ENCODE measurements around the gene PLEKHM2.

PLEKHM2 gene

DNA sequence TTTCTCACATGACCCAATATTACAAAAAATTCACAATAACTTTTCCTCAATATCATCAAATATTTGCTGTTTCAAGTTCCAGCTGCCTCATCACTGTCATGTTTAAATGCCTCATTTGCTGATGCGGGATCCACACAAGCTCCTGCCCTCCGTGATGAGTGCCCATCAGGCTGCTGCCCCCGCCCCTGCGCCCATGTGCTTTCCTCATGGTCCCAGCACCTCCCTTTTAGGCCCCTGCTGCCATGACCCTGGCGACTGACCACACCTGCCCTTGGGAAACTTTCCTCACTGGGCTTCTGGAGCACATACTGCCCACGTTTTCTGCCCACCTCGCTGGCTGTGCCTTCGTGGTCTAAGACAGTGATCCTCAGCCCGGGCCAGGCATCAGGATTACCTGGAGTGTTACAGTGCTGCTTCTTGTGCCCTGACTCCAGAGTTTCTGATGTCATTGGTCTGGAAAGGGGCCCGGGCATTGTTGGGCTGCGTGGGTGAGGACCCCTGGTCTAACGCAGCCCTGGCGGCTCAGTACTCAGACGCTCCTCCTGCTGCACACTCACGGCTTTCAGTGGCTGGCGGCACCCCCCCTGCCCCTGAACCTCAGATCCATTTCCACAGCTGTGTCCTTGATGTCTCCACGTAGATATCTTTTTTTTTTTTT, 20.5 kb downstream of the PLEKHM2 start:
- no peak for DNase-seq

DNA sequence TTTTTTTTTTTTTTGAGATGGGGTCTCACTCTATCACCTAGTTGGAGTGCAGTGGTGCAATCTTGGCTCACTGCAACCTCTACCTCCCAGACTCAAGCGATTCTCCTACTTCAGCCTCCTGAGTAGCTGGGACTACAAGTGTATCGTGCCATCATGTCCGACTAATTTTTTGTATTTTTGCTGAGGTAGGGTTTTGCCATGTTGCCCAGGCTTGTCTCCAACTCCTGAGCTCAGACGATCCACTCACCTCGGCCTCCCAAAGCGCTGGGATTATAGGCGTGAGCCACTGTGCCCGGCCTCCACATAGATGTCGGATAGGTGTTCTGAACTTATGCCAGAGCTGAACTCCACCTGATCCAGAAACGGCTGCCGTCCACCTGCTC, 21.1 kb downstream of the PLEKHM2 start:
- DNase-seq = no peak

DNA sequence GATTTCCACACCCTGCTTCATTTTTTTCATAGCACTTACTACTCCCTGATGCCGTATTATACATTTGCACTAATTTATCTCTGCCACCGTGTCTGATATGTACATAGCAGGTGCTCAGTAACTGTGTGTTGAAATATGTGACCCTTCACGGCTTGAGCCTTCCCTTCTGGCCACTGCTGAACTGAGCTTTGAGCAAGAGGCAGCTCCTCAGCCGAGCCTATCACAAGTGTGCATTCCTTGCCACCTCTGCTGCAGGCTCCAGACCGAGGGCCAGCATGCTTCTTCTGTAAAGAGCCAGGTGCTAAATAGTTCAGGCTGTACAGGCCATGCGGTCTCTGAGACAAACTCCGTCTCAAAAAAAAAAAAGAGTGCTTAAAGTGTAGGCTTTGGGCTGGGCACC, 22.6 kb downstream of the PLEKHM2 start:
- DNase-seq = no peak

DNA sequence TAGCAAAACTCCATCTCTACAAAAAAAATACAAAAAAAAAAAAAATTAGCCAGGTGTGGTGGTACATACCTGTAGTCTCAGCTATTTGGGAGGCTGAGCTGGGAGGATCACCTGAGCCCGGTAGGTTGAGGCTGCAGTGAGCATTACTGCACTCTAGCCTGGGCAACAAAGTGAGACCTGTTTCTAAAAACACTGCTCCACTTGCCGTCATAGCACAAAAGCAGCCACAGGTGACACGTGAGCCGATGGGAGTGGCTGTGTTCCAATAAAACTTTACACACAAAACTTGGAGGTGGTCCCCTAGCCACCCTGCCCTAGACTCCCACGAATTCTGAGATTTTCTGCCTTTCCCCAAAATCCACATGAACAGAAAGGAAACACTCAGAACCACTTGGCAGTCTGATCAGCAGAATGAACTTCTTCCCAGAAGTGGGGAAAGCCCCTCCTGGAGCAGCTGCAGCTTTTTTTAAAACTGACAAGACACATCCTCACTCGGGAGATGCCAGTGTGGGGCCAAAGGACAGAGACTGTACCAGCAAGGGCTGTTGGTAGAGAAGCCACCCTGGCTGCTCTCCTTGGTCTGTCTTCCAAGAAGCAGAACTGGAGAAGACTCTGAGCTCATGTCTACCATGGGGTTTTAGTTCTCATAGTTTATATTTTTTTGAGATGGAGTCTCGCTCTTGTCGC, 23.3 kb downstream of the PLEKHM2 start:
- no peak for DNase-seq

DNA sequence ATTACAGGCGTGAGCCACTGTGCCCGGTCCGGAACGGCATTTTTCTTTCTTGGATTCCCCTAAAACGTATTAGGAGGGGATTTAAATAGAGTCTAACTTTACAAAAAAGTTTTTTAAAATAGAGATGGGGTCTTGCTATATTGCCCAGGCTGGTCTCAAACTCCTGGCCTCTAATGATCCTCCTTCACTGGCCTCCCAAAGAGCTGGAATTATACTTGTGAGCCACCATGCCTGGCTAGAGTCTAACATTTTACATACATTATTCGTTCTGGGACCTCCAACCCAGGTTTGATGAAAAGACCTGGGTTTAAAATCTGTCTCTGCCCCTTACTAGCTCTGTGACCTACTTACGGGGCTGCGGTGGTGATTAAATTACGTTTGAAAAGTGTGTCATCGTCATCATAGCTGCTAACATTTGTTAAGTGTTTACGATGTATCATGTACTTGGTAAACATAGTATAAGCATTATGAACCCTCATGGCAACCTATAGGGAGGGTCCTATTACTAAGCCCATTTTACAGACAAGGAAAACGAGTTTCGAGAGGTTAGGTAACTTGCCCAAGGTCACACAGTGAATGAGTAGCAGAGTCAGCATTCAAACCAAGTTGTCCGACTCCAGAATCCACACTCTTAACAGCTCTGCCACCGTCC, 24.5 kb downstream of the PLEKHM2 start:
- no peak for DNase-seq

DNA sequence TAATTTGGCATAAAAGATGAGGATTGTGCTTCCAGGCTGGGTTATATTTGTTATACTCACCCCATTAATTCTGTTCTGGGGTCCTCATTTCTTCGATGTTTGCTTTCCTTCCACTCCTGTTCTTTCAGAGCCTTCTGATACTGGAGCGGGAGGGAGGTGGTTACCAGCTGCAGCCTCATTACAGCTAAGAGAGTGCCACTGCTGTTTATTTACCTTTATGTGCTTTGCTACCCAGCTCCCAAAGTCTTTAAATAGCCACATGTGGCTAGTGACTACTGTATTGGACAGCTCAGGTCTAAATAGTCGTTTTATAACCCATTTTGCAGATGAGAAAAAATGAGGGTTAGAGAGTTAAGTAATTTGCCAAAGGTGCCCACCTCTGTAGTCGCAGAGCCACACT, 25.1 kb downstream of the PLEKHM2 start:
- DNase-seq = no peak

DNA sequence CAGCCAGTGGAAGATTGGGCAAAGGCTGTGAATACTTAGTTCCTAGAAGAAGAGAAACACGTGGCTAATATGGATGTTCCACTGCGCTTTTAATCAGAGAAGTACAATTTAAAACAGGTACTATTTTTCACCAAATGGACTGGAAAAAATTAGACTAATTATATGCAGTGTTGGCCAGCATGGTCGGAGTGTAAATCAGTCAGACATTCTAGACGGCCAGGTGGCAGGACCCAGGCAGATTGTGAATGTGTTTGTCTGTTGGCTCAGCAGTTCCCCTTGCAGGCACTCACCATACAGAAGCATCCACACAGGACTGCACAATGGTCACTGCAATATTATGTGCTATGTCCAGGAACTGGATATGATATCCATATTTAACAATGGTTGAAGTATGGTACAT, 28.0 kb downstream of the PLEKHM2 start:
- DNase-seq = no peak

DNA sequence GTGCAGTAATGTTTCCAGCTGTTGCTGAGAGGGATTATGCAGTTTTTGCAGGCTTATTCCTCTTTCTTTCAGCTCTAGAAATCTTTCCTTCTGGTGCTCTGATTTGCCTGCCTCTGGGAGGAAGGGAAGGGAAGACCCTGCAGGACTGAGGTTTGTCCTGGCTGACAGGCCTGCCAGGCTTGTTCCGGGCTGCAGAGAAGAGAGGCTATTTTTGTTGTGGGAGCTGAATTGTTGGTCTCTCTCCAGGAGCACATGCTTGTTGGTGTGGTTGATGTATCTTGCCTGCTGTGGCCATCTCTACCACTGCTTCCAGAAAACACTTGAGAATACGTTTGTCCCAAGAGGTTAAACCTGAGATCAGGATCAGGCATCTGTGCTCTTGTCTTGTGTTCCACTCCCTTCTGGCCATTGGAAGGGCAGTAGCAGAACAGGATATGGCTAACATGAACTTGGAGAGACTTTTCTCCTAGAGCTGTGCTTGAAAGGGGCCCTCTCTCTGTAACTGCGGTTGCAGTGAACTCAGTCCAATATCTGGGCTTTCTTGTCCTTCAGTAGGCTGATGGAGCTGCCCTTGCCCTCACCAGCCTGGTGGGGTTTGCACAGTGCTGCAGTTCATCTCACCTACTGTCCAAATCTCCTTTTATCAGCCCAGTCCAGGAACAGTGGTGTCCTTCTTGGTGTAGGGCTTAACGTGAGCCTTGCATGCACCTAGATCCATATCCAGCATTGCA, 30.5 kb downstream of the PLEKHM2 start:
- no peak for DNase-seq

DNA sequence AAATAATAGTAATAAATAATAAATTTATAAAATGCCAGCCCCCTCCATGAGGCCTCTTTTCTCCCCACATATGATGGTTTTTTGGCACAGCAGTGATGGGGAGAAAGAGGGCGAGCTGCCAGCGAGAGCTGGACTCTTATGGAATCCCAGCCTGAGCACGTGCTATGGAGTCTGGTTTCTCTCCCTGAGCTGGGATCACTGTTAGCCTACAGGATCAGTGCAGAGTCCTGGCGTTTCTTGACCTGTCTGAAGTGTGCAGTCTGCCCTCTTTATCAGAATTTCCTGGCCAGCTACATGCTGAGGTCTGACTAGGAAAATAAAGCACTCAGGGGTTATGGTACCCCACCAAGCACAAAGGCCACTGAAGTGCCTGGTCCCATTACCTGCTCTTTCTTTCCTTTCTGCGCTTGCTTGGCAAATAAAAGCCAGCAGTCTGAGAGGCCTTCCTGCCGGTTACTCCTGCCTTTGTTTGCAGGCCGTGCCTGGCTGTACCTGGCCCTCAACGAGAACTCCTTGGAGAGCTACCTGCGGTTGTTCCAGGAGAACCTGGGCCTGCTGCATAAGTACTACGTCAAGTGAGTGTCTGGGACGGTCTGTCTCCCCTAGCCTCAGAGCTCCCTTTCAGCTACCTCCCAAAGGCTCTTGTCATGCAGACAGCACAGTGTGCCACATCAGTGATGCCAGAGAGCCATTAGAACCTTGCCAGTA, 33.5 kb downstream of the PLEKHM2 start:
- no peak for DNase-seq

DNA sequence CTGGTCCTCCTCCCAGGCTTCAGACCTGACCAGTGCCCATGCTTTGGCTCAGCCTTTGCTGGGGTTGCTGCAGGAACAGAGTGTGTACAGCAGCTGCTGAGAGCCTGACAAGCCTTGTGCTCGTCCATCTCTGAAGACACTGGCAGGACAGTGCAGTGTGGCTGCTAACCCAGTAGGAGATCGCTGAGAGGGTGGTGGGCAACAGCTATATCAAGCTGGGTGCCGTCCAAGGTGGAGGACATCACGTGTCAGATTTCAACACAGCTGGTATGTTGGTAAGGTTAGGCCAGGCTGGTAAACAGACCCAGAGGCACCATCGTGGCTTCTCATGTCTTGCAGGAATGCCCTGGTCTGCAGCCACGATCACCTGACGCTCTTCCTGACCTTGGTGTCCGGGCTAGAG, 34.1 kb downstream of the PLEKHM2 start:
- no peak for DNase-seq

DNA sequence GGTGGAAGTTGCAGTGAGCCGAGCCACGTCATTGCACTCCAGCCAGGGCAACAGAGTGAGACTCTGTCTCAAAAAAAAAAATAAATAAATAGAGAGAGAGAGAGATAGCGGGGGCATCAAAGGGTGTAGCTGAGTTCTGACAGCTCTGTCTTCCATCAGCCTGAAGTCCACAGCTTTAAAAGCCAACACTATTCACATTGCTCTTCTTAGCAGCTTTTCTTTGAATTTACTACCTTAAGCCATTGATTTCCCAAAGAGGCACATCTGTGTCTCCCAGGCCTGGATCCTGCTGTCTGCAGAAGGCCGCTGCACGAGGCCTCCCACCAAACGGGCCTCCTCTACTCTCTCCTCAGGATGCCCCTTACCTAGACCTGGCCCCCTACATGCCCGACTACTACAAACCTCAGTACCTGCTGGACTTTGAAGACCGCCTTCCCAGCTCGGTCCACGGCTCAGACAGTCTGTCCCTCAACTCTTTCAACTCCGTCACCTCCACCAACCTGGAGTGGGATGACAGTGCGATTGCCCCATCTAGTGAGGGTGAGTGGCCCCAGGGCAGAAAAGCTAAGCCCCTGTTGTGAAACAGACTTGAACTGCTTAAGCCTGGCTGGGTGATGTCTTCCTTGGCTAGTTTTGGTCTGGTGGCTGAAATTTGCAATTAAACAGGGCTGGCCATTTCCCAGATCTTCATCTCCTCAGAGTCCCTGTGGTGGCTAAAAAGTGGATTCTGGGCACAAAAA, 35.4 kb downstream of the PLEKHM2 start:
- DNase-seq = no peak

DNA sequence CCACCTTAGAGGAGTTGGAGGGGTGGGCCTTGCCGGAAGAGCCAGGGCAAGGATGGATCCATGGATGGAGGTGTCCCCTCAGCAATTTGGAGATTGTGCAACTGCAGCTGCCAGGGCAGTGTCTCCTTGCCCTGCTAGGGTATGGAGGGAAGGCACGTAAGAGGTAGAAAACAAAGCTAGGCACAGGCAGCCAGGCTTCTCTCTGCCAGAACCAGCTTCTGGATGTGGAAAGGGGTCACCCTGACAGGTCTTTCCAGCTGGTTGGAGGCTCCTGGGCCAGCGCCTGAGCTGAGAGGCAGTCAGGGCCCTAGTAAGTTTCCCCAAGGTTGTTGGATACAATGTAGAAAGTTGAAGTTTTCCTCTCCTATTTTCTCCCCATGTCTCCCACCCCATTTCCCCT, 36.7 kb downstream of the PLEKHM2 start:
- DNase-seq = no peak

DNA sequence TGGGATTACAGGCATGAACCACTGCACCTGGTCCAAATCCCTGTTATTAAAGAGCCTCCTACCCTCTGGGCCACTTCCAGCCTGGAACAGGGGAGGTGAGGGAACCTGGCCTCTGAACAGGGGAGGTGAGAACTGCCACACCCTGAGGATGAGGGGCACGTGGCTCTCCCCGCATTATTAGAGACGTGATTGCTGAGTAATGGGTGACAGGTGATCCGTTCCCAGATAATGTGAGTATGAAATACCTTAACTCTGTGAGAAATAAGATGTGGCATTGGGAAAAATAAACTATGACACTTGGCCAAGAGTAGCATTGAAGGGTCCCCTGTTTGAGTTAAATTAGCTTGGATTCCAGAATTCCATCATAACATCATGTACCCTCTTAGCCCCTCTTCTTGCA, 38.3 kb downstream of the PLEKHM2 start:
- no peak for DNase-seq

DNA sequence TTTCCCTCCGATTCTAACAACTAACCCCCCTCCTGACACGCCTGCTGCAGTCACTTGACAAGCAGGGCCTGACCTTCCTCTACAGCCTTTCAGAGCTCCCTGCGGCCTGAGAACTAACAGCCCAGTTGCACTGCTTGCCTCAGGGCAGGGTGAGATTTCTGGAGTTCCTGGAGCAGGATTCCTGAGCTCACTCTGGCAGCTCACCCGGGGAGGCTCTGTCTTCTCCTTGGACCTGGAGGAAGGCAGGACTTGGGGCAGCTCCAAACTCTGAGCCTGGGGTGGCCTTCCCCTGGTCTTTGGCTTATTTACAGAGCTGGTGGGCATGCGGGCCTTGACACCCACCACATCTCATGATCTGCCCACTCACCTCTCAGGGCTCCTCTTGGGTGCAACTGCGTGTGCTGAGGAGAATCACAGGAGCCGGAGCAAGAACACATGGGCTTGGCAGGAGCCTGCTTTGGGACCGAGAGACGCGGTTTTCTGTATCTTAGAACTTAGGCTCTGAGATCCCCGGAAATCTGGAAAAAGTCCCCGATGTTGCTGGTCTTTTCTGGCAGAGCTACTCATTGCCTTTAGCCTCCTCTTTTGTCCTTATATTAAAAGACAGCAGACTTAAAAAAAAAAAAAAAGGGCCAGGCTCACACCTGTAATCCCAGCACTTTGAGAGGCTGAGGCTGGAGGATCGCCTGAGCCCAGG, 38.9 kb downstream of the PLEKHM2 start:
- DNase-seq = no peak

DNA sequence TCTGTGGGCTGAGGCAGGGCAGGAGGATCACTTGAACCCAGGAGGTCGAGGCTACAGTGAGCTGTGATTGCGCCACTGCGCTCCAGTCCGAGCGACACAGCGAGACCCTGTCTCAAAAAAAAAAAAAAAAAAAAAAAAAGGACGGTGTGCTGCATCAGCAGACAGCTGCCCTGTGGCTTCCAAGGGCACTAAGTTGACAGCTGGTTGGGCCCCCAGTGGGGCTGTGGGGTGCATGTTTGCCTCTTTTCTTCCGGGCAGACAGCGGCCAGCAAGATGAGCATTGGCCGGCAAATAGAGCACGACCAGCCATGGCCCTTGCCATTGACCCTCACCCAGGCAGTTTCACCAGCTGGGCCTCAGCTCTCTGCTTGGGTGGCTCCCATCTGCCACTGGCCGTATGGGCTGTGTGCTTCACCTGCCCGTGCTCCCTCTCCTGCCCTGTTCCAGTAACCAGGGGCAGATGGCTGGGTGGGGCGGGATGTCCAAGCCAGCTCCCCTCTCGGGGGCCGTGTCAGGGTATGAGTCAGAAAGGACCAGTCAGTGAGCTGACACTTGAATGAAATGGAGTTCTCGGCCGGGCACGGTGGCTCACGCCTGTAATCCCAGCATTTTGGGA, 39.6 kb downstream of the PLEKHM2 start:
- DNase-seq = no peak

DNA sequence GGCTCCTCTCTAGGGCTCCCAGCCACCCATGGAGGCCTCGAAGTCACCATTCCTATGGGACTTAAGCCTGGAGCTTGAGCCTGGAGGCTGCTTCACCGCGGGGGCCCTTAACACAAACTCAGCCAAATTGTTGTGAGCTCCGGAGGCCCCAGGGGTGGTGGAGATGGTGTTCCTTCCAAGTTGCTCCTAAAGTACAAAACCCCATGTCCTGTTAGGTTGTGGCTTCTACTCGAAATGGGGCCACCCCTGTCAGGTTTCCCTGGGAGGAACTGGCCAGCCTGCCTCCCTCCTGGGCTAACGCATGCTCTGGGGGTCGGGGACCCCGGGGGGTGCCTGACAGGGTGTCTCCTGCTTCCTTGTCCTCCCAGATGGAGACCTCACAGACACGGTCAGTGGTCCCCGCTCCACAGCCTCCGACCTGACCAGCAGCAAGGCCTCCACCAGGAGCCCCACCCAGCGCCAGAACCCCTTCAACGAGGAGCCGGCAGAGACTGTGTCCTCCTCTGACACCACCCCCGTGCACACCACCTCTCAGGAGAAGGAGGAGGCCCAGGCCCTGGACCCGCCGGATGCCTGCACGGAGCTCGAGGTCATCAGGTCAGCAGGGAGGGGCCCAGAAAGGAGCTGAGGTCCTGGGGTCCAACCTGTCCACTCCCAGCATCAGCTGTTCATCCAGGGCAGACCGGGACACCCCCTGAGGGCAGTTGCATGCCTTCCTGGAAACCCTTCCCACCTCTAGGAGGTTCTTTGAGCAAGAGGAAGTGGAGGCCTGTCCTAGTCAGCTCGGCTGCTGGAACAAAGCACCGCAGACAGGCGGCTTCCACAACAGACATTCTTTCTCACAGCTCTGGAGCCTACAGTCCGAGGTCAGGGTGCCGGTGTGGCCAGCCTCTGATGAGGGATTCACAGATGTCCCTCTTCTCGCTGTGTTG, 41.1 kb downstream of the PLEKHM2 start:
- DNase-seq = no peak

DNA sequence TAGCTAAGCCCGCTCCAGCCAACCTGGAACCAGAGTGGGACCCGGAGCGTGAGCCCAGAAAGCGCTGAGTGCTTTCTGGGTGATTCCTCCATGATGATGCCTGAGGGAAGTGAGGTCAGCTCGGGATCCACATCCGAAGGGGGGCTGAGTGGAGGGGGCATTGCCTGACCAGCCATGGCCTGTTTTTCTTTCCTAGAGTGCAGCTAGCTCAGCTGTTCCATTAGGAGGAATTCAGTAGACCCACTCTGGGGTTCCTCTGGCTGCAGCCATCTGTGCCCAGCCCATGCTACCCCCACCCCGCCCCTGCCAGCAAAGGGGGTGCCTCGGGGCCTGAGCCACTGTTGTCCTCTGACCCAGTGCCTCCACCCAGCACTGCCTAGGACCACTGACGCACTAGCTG, 42.4 kb downstream of the PLEKHM2 start:
- no peak for DNase-seq

DNA sequence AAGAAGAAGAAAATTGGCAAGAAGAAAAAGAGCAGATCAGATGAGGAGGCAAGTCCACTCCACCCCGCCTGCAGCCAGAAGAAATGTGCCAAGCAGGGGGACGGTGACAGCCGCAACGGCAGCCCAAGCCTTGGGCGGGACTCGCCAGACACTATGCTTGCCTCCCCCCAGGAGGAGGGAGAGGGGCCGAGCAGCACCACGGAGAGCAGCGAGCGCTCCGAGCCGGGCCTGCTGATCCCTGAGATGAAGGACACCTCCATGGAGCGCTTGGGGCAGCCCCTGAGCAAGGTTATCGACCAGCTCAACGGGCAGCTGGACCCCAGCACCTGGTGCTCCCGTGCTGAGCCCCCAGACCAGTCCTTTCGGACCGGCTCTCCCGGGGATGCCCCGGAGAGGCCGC, 42.9 kb downstream of the PLEKHM2 start:
- DNase-seq = no peak

DNA sequence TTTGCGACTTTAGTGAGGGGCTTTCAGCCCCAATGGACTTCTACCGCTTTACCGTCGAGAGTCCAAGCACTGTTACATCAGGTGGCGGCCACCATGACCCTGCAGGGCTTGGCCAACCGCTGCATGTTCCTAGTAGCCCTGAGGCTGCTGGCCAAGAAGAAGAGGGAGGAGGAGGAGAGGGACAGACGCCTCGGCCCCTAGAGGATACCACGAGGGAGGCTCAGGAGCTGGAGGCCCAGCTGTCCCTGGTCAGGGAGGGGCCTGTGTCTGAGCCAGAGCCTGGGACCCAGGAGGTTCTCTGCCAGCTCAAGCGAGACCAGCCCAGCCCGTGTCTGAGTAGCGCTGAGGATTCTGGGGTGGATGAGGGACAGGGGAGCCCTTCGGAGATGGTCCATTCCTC, 43.3 kb downstream of the PLEKHM2 start:
- no peak for DNase-seq

DNA sequence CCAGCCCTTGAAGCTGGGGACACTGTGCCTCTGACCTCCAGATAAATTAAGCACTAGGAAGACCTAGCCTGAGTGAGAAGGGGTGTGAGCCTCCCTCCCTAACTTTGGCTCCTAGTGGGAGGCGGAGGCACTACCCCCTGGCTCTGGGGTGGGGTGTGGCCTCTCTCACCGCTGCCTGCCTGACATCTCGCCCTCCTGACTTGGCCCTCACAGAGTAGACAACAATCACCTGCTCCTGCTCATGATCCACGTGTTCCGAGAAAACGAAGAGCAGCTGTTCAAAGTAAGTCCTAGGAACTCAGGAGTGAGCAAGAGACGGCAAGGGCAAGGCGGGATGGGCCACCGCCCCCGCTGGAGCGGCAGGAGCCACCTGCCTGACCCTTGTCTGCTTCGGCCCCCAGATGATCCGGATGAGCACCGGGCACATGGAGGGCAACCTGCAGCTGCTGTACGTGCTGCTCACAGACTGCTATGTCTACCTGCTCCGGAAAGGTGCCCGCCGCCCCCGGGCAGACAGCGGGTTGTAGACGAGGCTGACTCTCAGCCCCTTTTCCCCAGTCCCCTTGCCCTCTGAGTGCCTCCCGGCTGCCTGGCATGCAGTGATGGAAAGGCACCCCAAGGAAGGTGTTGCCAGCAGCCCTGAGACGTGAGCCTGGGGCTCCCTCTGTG, 43.9 kb downstream of the PLEKHM2 start:
- no peak for DNase-seq
